WTC11 (cell line): ENCODE results near the gene C1orf87. TPM values are rescaled to one million over a fixed set of nuclear protein-coding genes. Genes with fewer than 3 reads are reported as not detected.

Experiments used
- ATAC-seq: fragments of 200-7000 bp; cut with Tn5 transposase; 2 replicates; pipeline ENCODE4 v1.10.0; 2021; ENCODE audit warnings: mild to moderate bottlenecking, moderate library complexity
- CTCF ChIA-PET: fragments of 300-600 bp; sonication (Branson Sonifier 250); formaldehyde crosslinking; loops from one replicate; lab custom pipeline; 2021; ENCODE audit warnings: antibody characterized with exemption; lab: Charles Lee
- POLR2A ChIA-PET: fragments of 350-600 bp; sonication (Branson Sonifier 250); formaldehyde crosslinking; loops from one replicate; lab custom pipeline; 2021; ENCODE audit warnings: antibody characterized with exemption; lab: Charles Lee
- DNase-seq: peaks from one replicate; pipeline ENCODE4 v3.0.0; 2021; ENCODE audit warnings: low spot score
- H3K27ac Mint-ChIP-seq: 2 replicates; pipeline ENCODE4 v1.8.0; 2021; ENCODE audit warnings: mixed read lengths
- H3K27me3 Mint-ChIP-seq: 2 replicates; pipeline ENCODE4 v1.8.0; 2021; ENCODE audit warnings: low read depth, mild to moderate bottlenecking, moderate library complexity, mixed read lengths
- H3K36me3 Mint-ChIP-seq: 2 replicates; pipeline ENCODE4 v1.8.0; 2021; ENCODE audit warnings: mixed read lengths
- H3K4me1 Mint-ChIP-seq: 2 replicates; pipeline ENCODE4 v1.8.0; 2022; ENCODE audit warnings: mixed read lengths
- H3K4me3 Mint-ChIP-seq: 2 replicates; pipeline ENCODE4 v1.8.0; 2021; ENCODE audit warnings: mild to moderate bottlenecking, moderate library complexity, mixed read lengths
- H3K9me3 Mint-ChIP-seq: 2 replicates; pipeline ENCODE4 v1.8.0; 2021; ENCODE audit warnings: mixed read lengths
- CREB1 ChIP-seq: sonication (generic); formaldehyde crosslinking; IDR thresholded peaks from 2 replicates; pipeline ENCODE4 v1.8.0; 2023; ENCODE audit warnings: mild to moderate bottlenecking, missing genetic modification reagents
- EMX1 ChIP-seq: fragments of 250-450 bp; sonication (Bioruptor Pico); IDR thresholded peaks from 2 replicates; pipeline ENCODE4 v1.8.0; 2021; ENCODE audit warnings: mild to moderate bottlenecking
- GRHL2 ChIP-seq: fragments of 250-450 bp; sonication (Bioruptor Pico); IDR thresholded peaks from 2 replicates; pipeline ENCODE4 v1.8.0; 2022; ENCODE audit warnings: mild to moderate bottlenecking, moderate library complexity; ENCODE audit not compliant: insufficient replicate concordance, severe bottlenecking
- JAZF1 ChIP-seq: fragments of 250-450 bp; sonication (Bioruptor Pico); IDR thresholded peaks from 2 replicates; pipeline ENCODE4 v1.9.0; 2021; ENCODE audit warnings: moderate library complexity, mild to moderate bottlenecking, inconsistent platforms
- NFE2L1 ChIP-seq: sonication (generic); formaldehyde crosslinking; IDR thresholded peaks from 2 replicates; pipeline ENCODE4 v1.8.1; 2023; ENCODE audit warnings: missing genetic modification reagents
- OVOL2 ChIP-seq: fragments of 250-450 bp; sonication (Bioruptor Pico); IDR thresholded peaks from 2 replicates; pipeline ENCODE4 v1.9.0; 2021; ENCODE audit warnings: mild to moderate bottlenecking, borderline replicate concordance
- SP1 ChIP-seq: sonication (generic); formaldehyde crosslinking; conservative IDR thresholded peaks from 2 replicates; pipeline ENCODE4 v1.8.1; 2022; ENCODE audit warnings: missing genetic modification reagents
- ZNF219 ChIP-seq: sonication (generic); formaldehyde crosslinking; IDR thresholded peaks from 2 replicates; pipeline ENCODE4 v1.8.0; 2023; ENCODE audit warnings: missing genetic modification reagents, mild to moderate bottlenecking, borderline replicate concordance
- ZNF396 ChIP-seq: fragments of 250-450 bp; sonication (Bioruptor Pico); IDR thresholded peaks from 2 replicates; pipeline ENCODE4 v1.8.0; 2021; ENCODE audit warnings: mild to moderate bottlenecking, moderate library complexity, borderline replicate concordance
- total RNA-seq: library from RNA; stranded (reverse); gene quantifications from 3 replicates; pipeline ENCODE4 v1.2.3, GENCODE V29; 2021
- TF ChIP-seq, protein P1 (sequence below): sonication (generic); formaldehyde crosslinking; IDR thresholded peaks from 2 replicates; pipeline ENCODE4 v1.8.1; 2023; ENCODE audit warnings: mild to moderate bottlenecking, missing genetic modification reagents, borderline replicate concordance
- TF ChIP-seq, protein P2 (sequence below): sonication (generic); formaldehyde crosslinking; IDR thresholded peaks from 2 replicates; pipeline ENCODE4 v1.8.0; 2023; ENCODE audit warnings: missing genetic modification reagents
- TF ChIP-seq, protein P3 (sequence below): fragments of 250-450 bp; sonication (Bioruptor Pico); IDR thresholded peaks from 2 replicates; pipeline ENCODE4 v2.1.2; 2022; ENCODE audit warnings: mild to moderate bottlenecking, moderate library complexity
- TF ChIP-seq, protein P4 (sequence below): fragments of 250-450 bp; sonication (Bioruptor Pico); IDR thresholded peaks from 2 replicates; pipeline ENCODE4 v1.9.0; 2021; ENCODE audit warnings: mild to moderate bottlenecking
- TF ChIP-seq, protein P5 (sequence below): sonication (generic); formaldehyde crosslinking; IDR thresholded peaks from 2 replicates; pipeline ENCODE4 v1.8.1; 2023; ENCODE audit warnings: mild to moderate bottlenecking, missing genetic modification reagents, moderate library complexity
- TF ChIP-seq, protein P6 (sequence below): sonication (generic); formaldehyde crosslinking; IDR thresholded peaks from 2 replicates; pipeline ENCODE4 v1.8.1; 2023; ENCODE audit warnings: mild to moderate bottlenecking, missing genetic modification reagents, moderate library complexity
- TF ChIP-seq, protein P7 (sequence below): sonication (generic); formaldehyde crosslinking; IDR thresholded peaks from 2 replicates; pipeline ENCODE4 v1.8.0; 2023; ENCODE audit warnings: missing genetic modification reagents, mild to moderate bottlenecking, borderline replicate concordance

The C1orf87 gene
- total RNA-seq, 1 experiment from 2014 or later = 0.22 TPM

DNA sequence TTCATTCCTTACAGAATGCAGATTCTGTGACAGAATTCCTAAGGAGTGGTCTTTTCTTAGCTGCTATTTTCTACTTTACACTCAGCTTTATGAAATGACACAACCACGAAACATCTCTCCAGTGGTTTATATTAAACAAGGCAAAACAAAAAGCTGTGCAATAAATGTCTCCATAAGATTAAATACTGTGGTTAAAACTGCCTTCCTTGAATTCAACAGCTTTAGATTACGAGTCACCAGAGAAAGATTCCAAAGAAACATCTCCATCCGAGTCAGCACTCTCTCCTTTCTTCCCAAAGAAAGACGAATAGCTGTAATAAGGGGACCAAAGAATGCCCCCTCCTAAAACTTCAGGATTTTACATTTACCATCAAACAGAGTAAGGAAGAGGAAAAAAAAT lies 4.6 kb upstream of the C1orf87 start (continued):
- TF ChIP-seq, protein P1, sequence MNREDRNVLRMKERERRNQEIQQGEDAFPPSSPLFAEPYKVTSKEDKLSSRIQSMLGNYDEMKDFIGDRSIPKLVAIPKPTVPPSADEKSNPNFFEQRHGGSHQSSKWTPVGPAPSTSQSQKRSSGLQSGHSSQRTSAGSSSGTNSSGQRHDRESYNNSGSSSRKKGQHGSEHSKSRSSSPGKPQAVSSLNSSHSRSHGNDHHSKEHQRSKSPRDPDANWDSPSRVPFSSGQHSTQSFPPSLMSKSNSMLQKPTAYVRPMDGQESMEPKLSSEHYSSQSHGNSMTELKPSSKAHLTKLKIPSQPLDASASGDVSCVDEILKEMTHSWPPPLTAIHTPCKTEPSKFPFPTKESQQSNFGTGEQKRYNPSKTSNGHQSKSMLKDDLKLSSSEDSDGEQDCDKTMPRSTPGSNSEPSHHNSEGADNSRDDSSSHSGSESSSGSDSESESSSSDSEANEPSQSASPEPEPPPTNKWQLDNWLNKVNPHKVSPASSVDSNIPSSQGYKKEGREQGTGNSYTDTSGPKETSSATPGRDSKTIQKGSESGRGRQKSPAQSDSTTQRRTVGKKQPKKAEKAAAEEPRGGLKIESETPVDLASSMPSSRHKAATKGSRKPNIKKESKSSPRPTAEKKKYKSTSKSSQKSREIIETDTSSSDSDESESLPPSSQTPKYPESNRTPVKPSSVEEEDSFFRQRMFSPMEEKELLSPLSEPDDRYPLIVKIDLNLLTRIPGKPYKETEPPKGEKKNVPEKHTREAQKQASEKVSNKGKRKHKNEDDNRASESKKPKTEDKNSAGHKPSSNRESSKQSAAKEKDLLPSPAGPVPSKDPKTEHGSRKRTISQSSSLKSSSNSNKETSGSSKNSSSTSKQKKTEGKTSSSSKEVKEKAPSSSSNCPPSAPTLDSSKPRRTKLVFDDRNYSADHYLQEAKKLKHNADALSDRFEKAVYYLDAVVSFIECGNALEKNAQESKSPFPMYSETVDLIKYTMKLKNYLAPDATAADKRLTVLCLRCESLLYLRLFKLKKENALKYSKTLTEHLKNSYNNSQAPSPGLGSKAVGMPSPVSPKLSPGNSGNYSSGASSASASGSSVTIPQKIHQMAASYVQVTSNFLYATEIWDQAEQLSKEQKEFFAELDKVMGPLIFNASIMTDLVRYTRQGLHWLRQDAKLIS = no peak
- TF ChIP-seq, protein P2, sequence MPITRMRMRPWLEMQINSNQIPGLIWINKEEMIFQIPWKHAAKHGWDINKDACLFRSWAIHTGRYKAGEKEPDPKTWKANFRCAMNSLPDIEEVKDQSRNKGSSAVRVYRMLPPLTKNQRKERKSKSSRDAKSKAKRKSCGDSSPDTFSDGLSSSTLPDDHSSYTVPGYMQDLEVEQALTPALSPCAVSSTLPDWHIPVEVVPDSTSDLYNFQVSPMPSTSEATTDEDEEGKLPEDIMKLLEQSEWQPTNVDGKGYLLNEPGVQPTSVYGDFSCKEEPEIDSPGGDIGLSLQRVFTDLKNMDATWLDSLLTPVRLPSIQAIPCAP (CRISPR knock-in tag) = no peak
- TF ChIP-seq, protein P3, sequence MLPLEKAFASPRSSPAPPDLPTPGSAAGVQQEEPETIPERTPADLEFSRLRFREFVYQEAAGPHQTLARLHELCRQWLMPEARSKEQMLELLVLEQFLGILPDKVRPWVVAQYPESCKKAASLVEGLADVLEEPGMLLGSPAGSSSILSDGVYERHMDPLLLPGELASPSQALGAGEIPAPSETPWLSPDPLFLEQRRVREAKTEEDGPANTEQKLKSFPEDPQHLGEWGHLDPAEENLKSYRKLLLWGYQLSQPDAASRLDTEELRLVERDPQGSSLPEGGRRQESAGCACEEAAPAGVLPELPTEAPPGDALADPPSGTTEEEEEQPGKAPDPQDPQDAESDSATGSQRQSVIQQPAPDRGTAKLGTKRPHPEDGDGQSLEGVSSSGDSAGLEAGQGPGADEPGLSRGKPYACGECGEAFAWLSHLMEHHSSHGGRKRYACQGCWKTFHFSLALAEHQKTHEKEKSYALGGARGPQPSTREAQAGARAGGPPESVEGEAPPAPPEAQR = no peak
- TF ChIP-seq NFE2L1 (CRISPR knock-in tag) (no peak), JAZF1 (CRISPR knock-in tag) (no peak), CREB1 (CRISPR knock-in tag) (no peak)
- TF ChIP-seq, protein P4, sequence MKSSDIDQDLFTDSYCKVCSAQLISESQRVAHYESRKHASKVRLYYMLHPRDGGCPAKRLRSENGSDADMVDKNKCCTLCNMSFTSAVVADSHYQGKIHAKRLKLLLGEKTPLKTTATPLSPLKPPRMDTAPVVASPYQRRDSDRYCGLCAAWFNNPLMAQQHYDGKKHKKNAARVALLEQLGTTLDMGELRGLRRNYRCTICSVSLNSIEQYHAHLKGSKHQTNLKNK = no peak

DNA sequence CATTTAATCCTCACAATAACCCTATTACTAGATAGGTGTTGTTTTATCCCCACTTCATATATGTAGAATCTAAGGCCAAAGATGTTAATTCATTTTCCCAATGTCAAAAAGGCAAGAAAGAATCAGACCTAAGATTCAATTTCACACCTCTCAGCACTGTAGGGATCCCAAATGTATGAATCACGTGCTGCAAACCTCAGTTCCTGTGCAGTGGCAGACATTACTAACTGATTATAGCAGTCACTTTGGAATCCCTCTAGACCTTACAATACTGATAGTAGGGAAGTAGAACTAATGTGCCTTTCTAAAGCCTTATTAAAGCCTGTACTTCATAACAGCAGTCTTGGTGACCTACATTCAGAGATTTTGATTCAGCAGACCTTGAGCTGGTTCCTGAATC lies 2.3 kb downstream of the C1orf87 start:
- CTCF ChIA-PET = no interaction called here
- no peaks in the 10 kb centered on the region for H3K9me3 Mint-ChIP-seq
- no peak for ATAC-seq
- peaks cover 34% of the 10 kb centered on the region for H3K27me3 Mint-ChIP-seq
- H3K36me3 Mint-ChIP-seq = no peaks in the 10 kb centered on the region
- H3K4me3 Mint-ChIP-seq = no peak overlapping the region
- TF ChIP-seq OVOL2 (CRISPR knock-in tag) (no peak), SP1 (CRISPR knock-in tag) (no peak), ZNF219 (CRISPR knock-in tag) (no peak), EMX1 (CRISPR knock-in tag) (no peak), NFE2L1 (CRISPR knock-in tag) (no peak), ZNF396 (CRISPR knock-in tag) (no peak), GRHL2 (CRISPR knock-in tag) (no peak)
- TF ChIP-seq, protein P4 = no peak
- TF ChIP-seq, protein P5, sequence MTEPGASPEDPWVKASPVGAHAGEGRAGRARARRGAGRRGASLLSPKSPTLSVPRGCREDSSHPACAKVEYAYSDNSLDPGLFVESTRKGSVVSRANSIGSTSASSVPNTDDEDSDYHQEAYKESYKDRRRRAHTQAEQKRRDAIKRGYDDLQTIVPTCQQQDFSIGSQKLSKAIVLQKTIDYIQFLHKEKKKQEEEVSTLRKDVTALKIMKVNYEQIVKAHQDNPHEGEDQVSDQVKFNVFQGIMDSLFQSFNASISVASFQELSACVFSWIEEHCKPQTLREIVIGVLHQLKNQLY (CRISPR knock-in tag) = no peak
- TF ChIP-seq, protein P6, sequence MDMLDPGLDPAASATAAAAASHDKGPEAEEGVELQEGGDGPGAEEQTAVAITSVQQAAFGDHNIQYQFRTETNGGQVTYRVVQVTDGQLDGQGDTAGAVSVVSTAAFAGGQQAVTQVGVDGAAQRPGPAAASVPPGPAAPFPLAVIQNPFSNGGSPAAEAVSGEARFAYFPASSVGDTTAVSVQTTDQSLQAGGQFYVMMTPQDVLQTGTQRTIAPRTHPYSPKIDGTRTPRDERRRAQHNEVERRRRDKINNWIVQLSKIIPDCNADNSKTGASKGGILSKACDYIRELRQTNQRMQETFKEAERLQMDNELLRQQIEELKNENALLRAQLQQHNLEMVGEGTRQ (CRISPR knock-in tag) = no peak
- TF ChIP-seq, protein P2 (CRISPR knock-in tag) = no peak
- TF ChIP-seq, protein P7, sequence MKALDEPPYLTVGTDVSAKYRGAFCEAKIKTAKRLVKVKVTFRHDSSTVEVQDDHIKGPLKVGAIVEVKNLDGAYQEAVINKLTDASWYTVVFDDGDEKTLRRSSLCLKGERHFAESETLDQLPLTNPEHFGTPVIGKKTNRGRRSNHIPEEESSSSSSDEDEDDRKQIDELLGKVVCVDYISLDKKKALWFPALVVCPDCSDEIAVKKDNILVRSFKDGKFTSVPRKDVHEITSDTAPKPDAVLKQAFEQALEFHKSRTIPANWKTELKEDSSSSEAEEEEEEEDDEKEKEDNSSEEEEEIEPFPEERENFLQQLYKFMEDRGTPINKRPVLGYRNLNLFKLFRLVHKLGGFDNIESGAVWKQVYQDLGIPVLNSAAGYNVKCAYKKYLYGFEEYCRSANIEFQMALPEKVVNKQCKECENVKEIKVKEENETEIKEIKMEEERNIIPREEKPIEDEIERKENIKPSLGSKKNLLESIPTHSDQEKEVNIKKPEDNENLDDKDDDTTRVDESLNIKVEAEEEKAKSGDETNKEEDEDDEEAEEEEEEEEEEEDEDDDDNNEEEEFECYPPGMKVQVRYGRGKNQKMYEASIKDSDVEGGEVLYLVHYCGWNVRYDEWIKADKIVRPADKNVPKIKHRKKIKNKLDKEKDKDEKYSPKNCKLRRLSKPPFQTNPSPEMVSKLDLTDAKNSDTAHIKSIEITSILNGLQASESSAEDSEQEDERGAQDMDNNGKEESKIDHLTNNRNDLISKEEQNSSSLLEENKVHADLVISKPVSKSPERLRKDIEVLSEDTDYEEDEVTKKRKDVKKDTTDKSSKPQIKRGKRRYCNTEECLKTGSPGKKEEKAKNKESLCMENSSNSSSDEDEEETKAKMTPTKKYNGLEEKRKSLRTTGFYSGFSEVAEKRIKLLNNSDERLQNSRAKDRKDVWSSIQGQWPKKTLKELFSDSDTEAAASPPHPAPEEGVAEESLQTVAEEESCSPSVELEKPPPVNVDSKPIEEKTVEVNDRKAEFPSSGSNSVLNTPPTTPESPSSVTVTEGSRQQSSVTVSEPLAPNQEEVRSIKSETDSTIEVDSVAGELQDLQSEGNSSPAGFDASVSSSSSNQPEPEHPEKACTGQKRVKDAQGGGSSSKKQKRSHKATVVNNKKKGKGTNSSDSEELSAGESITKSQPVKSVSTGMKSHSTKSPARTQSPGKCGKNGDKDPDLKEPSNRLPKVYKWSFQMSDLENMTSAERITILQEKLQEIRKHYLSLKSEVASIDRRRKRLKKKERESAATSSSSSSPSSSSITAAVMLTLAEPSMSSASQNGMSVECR (CRISPR knock-in tag) = no peak
- TF ChIP-seq, all 79 proteins: peak for 0
- POLR2A ChIA-PET = no interaction called here
- H3K4me1 Mint-ChIP-seq = peaks cover 7% of the 10 kb centered on the region
- H3K27ac Mint-ChIP-seq = no peak overlapping the region
- DNase-seq = no peak
